Lung (tissue), 12 donors: Measurements from ENCODE around the gene PDIA4. TPM values are rescaled to one million over a fixed set of nuclear protein-coding genes. Genes with fewer than 3 reads are reported as not detected.

Experiments
- ATAC-seq: fragments of 200-7000 bp; cut with Tn5 transposase; one replicate; pipeline ENCODE4 v1.9.1; 2020; ENCODE audit warnings: moderate number of reproducible peaks; ENCODE audit not compliant: insufficient read depth, low FRiP score
- DNase-seq, 3 donors: peaks; one replicate each; pipeline ENCODE4 v3.0.0-alpha.2; 2013 to 2017
- H3K27ac ChIP-seq, 2 donors: one replicate each; pipeline ENCODE4 v1.5.1; 2013; ENCODE audit warnings: mild to moderate bottlenecking in 2 of 2, moderate library complexity in 2 of 2, control low read depth in 1 of 2, inconsistent platforms in 1 of 2, low read depth in 1 of 2, low read length in 1 of 2
- H3K27me3 ChIP-seq, 3 donors: one replicate each; pipeline ENCODE4 v1.5.1; 2013; ENCODE audit warnings: low read length in 2 of 3; ENCODE audit not compliant: control insufficient read depth in 3 of 3, insufficient read depth in 3 of 3
- H3K36me3 ChIP-seq, 4 donors: one replicate each; pipeline ENCODE4 v1.5.1; 2013; ENCODE audit warnings: low read length in 4 of 4, mild to moderate bottlenecking in 1 of 4, moderate library complexity in 1 of 4; ENCODE audit not compliant: control insufficient read depth in 4 of 4, insufficient read depth in 4 of 4
- H3K4me1 ChIP-seq, 5 donors: one replicate each; pipeline ENCODE4 v1.5.1; 2013; ENCODE audit warnings: low read length in 5 of 5, mild to moderate bottlenecking in 2 of 5, moderate library complexity in 1 of 5; ENCODE audit not compliant: control insufficient read depth in 5 of 5, insufficient read depth in 5 of 5
- H3K4me3 ChIP-seq: one replicate; pipeline ENCODE4 v1.5.1; 2013; ENCODE audit warnings: mild to moderate bottlenecking, control low read depth, moderate library complexity
- H3K9ac ChIP-seq, 2 donors: one replicate each; pipeline ENCODE4 v1.5.1; 2013; ENCODE audit warnings: low read length in 2 of 2, control low read depth in 1 of 2; ENCODE audit not compliant: insufficient read depth in 1 of 2
- H3K9me3 ChIP-seq, 4 donors: one replicate each; pipeline ENCODE4 v1.5.1; 2013; ENCODE audit warnings: low read length in 3 of 4, mild to moderate bottlenecking in 1 of 4, moderate library complexity in 1 of 4; ENCODE audit not compliant: control insufficient read depth in 4 of 4, insufficient read depth in 3 of 4
- CTCF ChIP-seq: IDR thresholded peaks from 2 replicates; pipeline ENCODE4 v1.5.1; 2012; ENCODE audit warnings: mild to moderate bottlenecking; ENCODE audit errors: control extremely low read depth, extremely low read depth
- WGBS, 2 donors: extraction: QIAGEN DNeasy Blood & Tissue Kit; methylation state at CpG; one replicate each; pipeline ENCODE4 v1.1.7; 2013; 5-methylcytosine and 5-hydroxymethylcytosine counted together
- polyA plus RNA-seq, 2 donors: library from polyadenylated mRNA; stranded (reverse); fragments of 200-250 nt; gene quantifications; one replicate each; pipeline ENCODE4 v1.2.1, GENCODE V29; 2013
- total RNA-seq, 2 donors: library from RNA; depleted of rRNA in 1 of 2; stranded (reverse); fragments of >200 nt in 1 of 2; gene quantifications; one replicate each; pipeline ENCODE4 v1.2.1, GENCODE V29; 2014 to 2021
- donor health status: control.
- donor health status: control.
- donor health status: Bipolar disorder and iron deficiency.
- donor health status: healthy.
- donor health status: DM: yes; HTN: yes; CAD: no.

The PDIA4 gene
- total and polyA plus RNA-seq, 4 donors, result 48.6 to 213 (median 147) TPM

- H3K27me3 ChIP-seq, result no peaks in the 10 kb centered on the region
- H3K4me1 ChIP-seq, result peaks cover 0 to 3% (median 0%) of the 10 kb centered on the region in 5 donors
- no peak for ATAC-seq
- DNase-seq, result peak in 1 of 3 donors; percentile 21
- H3K9ac ChIP-seq, result no peak overlapping the region
- no peaks in the 10 kb centered on the region for H3K36me3 ChIP-seq
- 54 to 70% methylated on average over 8 of the region's 8 CpGs for WGBS, 2 donors
- no peak overlapping the region for H3K4me3 ChIP-seq
- no peak for TF ChIP-seq CTCF
- no peaks in the 10 kb centered on the region for H3K9me3 ChIP-seq
- no peak overlapping the region for H3K27ac ChIP-seq
Measured at GRCh38 chr7:148978091-148978490, 50.2 kb downstream of the PDIA4 start.

GRCh38 chr7:148975896-148976295, 52.4 kb downstream of the PDIA4 start:
- no peaks in the 10 kb centered on the region for H3K4me1 ChIP-seq
- TF ChIP-seq CTCF, result no peak
- no peak for ATAC-seq
- no peak overlapping the region for H3K4me3 ChIP-seq
- WGBS, 2 donors, result 96 to 98% methylated on average over 3 of the region's 3 CpGs
- H3K27ac ChIP-seq, result no peak overlapping the region
- H3K9ac ChIP-seq, result no peak overlapping the region
- H3K27me3 ChIP-seq, result no peaks in the 10 kb centered on the region
- H3K9me3 ChIP-seq, result no peaks in the 10 kb centered on the region
- DNase-seq, result no peak
- no peaks in the 10 kb centered on the region for H3K36me3 ChIP-seq

- no peak overlapping the region for H3K27ac ChIP-seq
- H3K9ac ChIP-seq, result no peak overlapping the region
- WGBS, 2 donors, result 73 to 87% methylated on average over 6 of the region's 6 CpGs
- no peaks in the 10 kb centered on the region for H3K36me3 ChIP-seq
- ATAC-seq, result no peak
- no peaks in the 10 kb centered on the region for H3K27me3 ChIP-seq
- no peak for TF ChIP-seq CTCF
- H3K9me3 ChIP-seq, result no peaks in the 10 kb centered on the region
- no peaks in the 10 kb centered on the region for H3K4me1 ChIP-seq
- H3K4me3 ChIP-seq, result no peak overlapping the region
- no peak for DNase-seq
Measured at GRCh38 chr7:148973256-148973655, 55.0 kb downstream of the PDIA4 start.

GRCh38 chr7:148972375-148972774, 55.9 kb downstream of the PDIA4 start:
- 31 to 60% methylated on average over 7 of the region's 7 CpGs for WGBS, 2 donors
- H3K9me3 ChIP-seq, result no peaks in the 10 kb centered on the region
- H3K27ac ChIP-seq, result no peak overlapping the region
- H3K9ac ChIP-seq, result no peak overlapping the region
- no peak for ATAC-seq
- TF ChIP-seq CTCF, result no peak
- no peak overlapping the region for H3K4me3 ChIP-seq
- no peaks in the 10 kb centered on the region for H3K36me3 ChIP-seq
- no peaks in the 10 kb centered on the region for H3K27me3 ChIP-seq
- DNase-seq, result no peak
- no peaks in the 10 kb centered on the region for H3K4me1 ChIP-seq
